ENCODE data around the gene TXK. TPM values are rescaled to one million over a fixed set of nuclear protein-coding genes. Genes with fewer than 3 reads are reported as not detected.

Gene TXK
- total RNA-seq, 1 donor from 2014 or later = 1.8 TPM

DNA sequence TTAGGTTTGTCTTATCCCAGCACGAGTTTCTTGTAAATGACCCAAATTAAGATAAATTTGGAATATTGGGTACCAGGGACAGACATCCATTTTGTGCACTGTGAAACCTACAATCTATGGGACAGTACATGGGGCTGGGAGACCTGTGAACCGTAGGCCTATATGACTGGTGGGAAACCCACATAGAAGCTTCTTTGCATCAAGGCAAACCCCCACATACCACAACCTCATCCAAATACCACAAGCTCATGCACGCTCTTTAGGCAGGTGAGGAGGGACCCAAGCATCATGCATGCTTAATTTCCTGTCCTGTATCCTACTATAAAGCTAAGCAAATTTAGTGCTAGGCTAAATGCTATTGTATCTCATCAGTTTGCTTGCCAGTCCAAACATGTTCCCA, 69.7 kb downstream of the TXK start:
- Mint-ChIP-seq H3K27ac (no peak overlapping the region), H3K4me1 (ENCODE audit: low read depth) (peaks cover 5% of the 10 kb centered on the region), H3K36me3 (ENCODE audit: low read depth) (no peaks in the 10 kb centered on the region), H3K9me3 (peaks cover 26% of the 10 kb centered on the region), H3K4me3 (ENCODE audit: low read depth) (no peak overlapping the region), H3K27me3 (ENCODE audit: low read depth) (peaks cover 11% of the 10 kb centered on the region)
- intact Hi-C loops (cut with micrococcal nuclease) = no loop called here
- DNase-seq (ENCODE audit: low spot score) = no peak

DNA sequence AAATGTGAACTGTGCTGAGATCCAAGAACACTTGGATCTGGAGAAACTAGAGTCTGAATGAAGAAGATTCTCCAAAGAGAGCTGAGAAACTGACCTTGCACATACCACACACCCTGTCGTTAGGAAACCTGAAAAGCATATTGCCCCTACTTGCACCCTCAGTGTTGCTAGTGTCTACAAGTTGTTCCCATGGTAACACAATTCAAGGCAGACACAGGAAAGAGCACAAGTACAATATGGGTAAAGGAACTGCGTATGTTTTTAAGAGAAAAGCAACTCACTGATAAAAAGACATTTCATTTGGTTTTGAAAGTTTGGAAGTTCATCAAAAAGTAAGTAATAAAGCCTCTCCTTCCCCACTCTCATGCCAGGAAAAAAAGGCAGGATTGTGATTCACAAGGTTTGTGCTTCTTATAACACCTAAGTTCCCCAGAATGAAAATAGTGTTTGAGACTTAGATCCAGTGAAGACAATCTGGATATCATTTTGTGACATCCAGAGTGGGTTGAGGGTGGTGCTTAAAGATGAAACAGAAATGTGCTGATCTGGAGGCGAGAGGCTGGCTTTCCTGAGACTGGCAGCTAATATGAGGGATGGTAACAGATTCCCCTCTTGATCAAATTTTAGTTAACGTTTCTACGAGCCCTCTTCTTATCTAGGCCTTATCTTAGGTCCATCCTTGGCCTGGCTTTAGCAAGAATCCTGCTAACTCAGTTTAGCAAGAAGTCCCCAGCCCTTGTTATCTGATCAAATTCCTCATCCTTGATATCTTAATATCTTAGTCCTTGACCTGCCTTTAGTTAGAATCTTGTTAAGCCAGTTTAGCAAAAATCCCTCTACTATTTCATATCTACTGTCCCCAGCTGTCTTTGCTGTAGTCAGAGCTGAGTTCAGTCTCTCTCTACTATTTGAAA, 75.2 kb downstream of the TXK start:
- Mint-ChIP-seq H3K27me3 (ENCODE audit: low read depth) (peaks cover 15% of the 10 kb centered on the region), H3K4me1 (ENCODE audit: low read depth) (no peaks in the 10 kb centered on the region)

DNA sequence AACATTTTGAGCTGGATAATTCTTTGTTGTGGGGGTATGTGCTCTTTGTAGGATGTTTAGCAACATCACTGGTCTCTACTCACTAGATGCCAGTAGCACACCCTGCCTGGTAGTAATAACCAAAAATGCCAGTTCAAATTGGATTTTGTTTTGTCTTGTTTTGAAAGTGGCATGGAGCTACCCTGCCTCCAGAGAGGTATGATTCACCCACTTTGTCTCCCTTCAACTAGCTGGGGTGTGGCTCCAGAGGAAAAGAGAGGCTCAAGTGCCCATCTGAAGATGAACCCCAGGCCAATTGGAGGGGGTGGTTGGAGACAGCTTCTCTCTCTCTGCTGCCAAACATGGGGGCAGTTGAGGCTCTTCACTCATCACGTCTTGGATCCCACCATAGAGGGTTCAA, 83.0 kb downstream of the TXK start:
- H3K9me3 Mint-ChIP-seq = no peaks in the 10 kb centered on the region
- H3K4me3 Mint-ChIP-seq (ENCODE audit: low read depth) = no peak overlapping the region
- no peaks in the 10 kb centered on the region for H3K36me3 Mint-ChIP-seq (ENCODE audit: low read depth)
- intact Hi-C loops (cut with micrococcal nuclease) = no loop called here
- peaks cover 18% of the 10 kb centered on the region for H3K4me1 Mint-ChIP-seq (ENCODE audit: low read depth)
- no peak for DNase-seq (ENCODE audit: low spot score)
- H3K27ac Mint-ChIP-seq = no peak overlapping the region
- H3K27me3 Mint-ChIP-seq (ENCODE audit: low read depth) = peaks cover 45% of the 10 kb centered on the region

More for the DNA sequence above, 75.2 kb downstream of the TXK start:
- intact Hi-C loops (cut with micrococcal nuclease) = no loop called here
- Mint-ChIP-seq H3K4me3 (ENCODE audit: low read depth) (no peak overlapping the region), H3K36me3 (ENCODE audit: low read depth) (no peaks in the 10 kb centered on the region), H3K27ac (no peak overlapping the region), H3K9me3 (peaks cover 34% of the 10 kb centered on the region)
- no peak for DNase-seq (ENCODE audit: low spot score)

DNA sequence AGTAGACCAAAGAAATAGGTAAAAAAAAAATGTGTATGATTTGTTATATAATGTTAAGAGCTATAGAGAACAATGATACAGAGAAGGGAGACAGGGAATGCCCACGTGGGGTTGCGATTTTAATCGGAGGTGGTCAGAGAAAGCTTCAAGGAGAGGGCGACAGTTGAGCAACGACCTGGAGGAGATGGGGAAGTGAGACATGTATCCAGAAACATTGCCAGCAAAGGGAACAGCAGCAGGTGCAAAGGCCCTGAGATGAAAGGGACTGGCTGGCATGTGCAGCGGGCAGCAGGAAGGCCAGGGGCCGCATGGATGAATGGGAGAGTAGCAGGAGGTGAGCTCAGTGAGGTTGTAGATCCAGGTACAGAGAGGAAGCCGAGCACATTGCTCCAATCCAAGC, 84.6 kb downstream of the TXK start:
- DNase-seq (ENCODE audit: low spot score) = no peak
- intact Hi-C loops (cut with micrococcal nuclease) = loop anchor here (5.0 kb wide), 1 partner anchor 113 kb away; no protein-coding TSS in a partner anchor
- Mint-ChIP-seq H3K27ac (no peak overlapping the region), H3K4me3 (ENCODE audit: low read depth) (no peak overlapping the region), H3K27me3 (ENCODE audit: low read depth) (peaks cover 54% of the 10 kb centered on the region), H3K36me3 (ENCODE audit: low read depth) (no peaks in the 10 kb centered on the region), H3K9me3 (no peaks in the 10 kb centered on the region), H3K4me1 (ENCODE audit: low read depth) (peaks cover 22% of the 10 kb centered on the region)

DNA sequence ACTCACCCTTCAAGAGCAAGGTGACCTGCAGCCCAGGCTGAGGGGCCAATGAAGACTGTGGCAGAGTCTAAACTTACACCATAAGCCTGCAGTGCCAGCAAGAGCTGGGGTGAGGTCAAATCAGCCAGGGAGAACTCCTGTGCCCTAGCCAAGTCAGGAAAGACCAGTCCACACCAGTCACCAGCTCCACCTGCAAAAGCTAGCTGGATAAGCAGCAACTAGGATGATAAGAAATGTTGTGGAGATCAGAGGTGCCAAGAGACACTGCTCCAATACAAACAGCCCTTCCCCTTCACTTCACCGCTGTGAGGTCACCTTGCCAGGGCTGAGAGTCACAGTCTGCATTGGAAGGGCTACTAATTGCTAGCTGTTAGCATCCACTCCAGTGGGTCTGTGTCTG, 86.2 kb downstream of the TXK start:
- intact Hi-C loops (cut with micrococcal nuclease) = loop anchor here (1.0 to 5.0 kb wide), 3 partner anchors 12 to 114 kb away; no protein-coding TSS in a partner anchor
- Mint-ChIP-seq H3K4me1 (ENCODE audit: low read depth) (peaks cover 29% of the 10 kb centered on the region), H3K36me3 (ENCODE audit: low read depth) (no peaks in the 10 kb centered on the region), H3K27me3 (ENCODE audit: low read depth) (peaks cover 67% of the 10 kb centered on the region), H3K27ac (no peak overlapping the region), H3K4me3 (ENCODE audit: low read depth) (no peak overlapping the region), H3K9me3 (no peaks in the 10 kb centered on the region)
- DNase-seq (ENCODE audit: low spot score) = no peak

DNA sequence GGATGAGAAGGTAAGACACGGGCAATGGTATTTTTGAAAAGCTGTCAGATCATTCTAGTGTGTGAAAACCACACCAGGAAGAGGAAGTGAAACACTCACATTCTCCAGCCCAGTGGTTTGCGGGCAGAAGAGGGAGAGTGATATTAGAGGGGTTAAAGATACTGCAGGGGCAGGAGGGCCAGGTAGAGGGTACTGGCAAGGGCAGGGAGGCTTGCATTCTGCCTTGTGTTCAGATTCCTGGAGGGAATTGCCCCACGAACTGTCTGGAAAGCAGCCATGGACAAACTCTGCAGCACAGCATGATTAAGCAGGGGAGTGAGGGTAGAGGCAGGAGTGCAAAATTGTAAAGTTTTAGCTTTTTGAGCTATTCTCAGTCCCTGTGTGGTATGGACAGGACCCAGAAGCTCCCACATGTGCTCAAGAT, 86.6 kb downstream of the TXK start:
- H3K27ac Mint-ChIP-seq = peak overlapping the region; percentile 3
- H3K4me1 Mint-ChIP-seq (ENCODE audit: low read depth) = peaks cover 32% of the 10 kb centered on the region
- intact Hi-C loops (cut with micrococcal nuclease) = loop anchor here (1.0 to 5.0 kb wide), 3 partner anchors 11 to 115 kb away; no protein-coding TSS in a partner anchor
- no peaks in the 10 kb centered on the region for H3K9me3 Mint-ChIP-seq
- peaks cover 72% of the 10 kb centered on the region for H3K27me3 Mint-ChIP-seq (ENCODE audit: low read depth)
- H3K36me3 Mint-ChIP-seq (ENCODE audit: low read depth) = no peaks in the 10 kb centered on the region
- peak overlapping the region; percentile 34 for H3K4me3 Mint-ChIP-seq (ENCODE audit: low read depth)
- peak; percentile 48 for DNase-seq (ENCODE audit: low spot score)

DNA sequence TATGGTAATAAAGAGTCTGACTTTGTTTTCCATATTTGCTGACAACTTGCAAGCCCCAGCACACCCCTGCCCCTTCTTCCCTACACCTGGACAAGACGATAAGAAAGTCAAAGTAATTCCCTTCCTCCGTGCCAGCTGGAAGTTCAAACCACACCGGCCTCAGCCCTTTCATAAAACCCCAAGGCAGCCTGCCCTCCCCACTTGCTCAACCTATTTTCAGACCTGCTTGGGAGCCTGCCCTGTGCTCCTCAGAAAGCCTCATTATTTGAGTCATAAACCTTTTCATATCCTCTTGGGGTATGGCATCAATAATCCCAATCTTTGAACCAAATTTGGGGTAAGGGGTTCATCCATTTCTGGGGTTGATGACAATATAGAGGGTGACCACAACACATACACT, 88.0 kb downstream of the TXK start:
- Mint-ChIP-seq H3K27ac (no peak overlapping the region), H3K27me3 (ENCODE audit: low read depth) (peaks cover 76% of the 10 kb centered on the region), H3K4me3 (ENCODE audit: low read depth) (no peak overlapping the region), H3K9me3 (no peaks in the 10 kb centered on the region), H3K4me1 (ENCODE audit: low read depth) (peaks cover 40% of the 10 kb centered on the region), H3K36me3 (ENCODE audit: low read depth) (no peaks in the 10 kb centered on the region)
- intact Hi-C loops (cut with micrococcal nuclease) = loop anchor here (2.0 to 5.0 kb wide), 2 partner anchors 57 to 116 kb away; no protein-coding TSS in a partner anchor
- DNase-seq (ENCODE audit: low spot score) = no peak

DNA sequence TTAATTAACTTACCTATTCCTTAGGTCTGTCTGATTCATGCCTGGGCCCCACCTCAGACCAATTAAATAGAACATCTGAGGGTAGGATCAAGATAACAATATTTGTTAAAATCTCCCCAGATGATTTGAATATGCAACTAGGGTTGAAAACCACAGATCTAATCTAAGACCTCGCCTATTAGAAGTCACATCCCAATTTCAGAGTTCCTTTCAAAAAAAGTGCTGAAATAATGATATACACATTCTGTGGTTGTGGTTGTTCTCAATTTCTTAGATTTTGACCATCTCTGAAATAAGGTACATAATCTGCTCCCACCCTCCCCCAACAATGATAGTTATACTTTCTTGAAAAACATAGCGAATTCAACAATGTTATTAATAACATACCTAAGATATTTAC, 89.8 kb downstream of the TXK start:
- H3K4me1 Mint-ChIP-seq (ENCODE audit: low read depth) = peaks cover 40% of the 10 kb centered on the region

DNA sequence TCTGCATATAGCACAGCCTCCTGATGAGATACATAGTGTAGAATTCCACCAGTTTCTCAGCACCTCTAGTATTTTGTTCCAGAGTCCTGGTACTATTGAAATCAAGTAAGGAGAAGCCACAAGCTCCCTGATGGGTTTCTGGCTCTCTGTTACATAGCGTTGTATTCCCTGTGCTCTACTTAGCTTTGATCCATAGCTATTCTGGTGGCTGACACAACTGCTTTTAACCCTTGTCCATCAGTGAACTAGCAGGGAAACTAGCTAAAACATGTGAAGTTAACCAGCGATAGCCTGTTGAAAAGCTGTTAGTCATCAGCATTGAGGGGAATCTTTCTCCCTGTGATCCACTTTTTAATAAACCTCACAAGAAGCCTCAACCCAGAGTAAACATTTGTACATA, 90.5 kb downstream of the TXK start:
- Mint-ChIP-seq H3K27me3 (ENCODE audit: low read depth) (peaks cover 65% of the 10 kb centered on the region), H3K27ac (no peak overlapping the region), H3K9me3 (no peaks in the 10 kb centered on the region), H3K36me3 (ENCODE audit: low read depth) (no peaks in the 10 kb centered on the region), H3K4me3 (ENCODE audit: low read depth) (no peak overlapping the region), H3K4me1 (ENCODE audit: low read depth) (peaks cover 40% of the 10 kb centered on the region)
- DNase-seq (ENCODE audit: low spot score) = no peak
- intact Hi-C loops (cut with micrococcal nuclease) = no loop called here

More for the DNA sequence above, 89.8 kb downstream of the TXK start:
- no peak overlapping the region for H3K4me3 Mint-ChIP-seq (ENCODE audit: low read depth)
- H3K27me3 Mint-ChIP-seq (ENCODE audit: low read depth) = peaks cover 67% of the 10 kb centered on the region
- no peak for DNase-seq (ENCODE audit: low spot score)
- H3K27ac Mint-ChIP-seq = no peak overlapping the region
- intact Hi-C loops (cut with micrococcal nuclease) = no loop called here
- H3K36me3 Mint-ChIP-seq (ENCODE audit: low read depth) = no peaks in the 10 kb centered on the region
- H3K9me3 Mint-ChIP-seq = no peaks in the 10 kb centered on the region

DNA sequence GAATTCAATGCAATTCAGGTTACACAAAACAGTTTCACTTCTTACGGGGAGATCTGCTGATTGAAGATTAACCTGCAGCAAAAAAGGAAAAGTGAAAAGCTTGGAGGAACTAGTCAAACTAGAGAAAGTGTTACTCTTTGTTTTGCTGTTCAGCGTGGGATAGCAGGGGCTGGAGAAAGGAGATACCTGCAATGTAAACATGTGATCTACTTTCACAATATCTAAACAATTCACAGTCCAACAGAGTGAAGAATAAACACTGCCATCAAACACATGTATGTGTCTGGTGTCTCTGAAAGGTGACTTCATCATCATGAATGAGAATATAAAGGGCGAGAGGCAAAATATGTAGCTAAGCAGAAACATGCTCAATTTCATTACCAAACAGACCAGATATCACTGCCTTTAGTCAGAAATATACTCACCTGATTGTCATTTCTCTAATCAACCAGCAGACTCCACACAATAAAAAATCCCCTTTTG, 91.0 kb downstream of the TXK start:
- no peaks in the 10 kb centered on the region for H3K9me3 Mint-ChIP-seq
- peaks cover 40% of the 10 kb centered on the region for H3K4me1 Mint-ChIP-seq (ENCODE audit: low read depth)
- peaks cover 60% of the 10 kb centered on the region for H3K27me3 Mint-ChIP-seq (ENCODE audit: low read depth)
- no peaks in the 10 kb centered on the region for H3K36me3 Mint-ChIP-seq (ENCODE audit: low read depth)
- no peak overlapping the region for H3K4me3 Mint-ChIP-seq (ENCODE audit: low read depth)
- no peak for DNase-seq (ENCODE audit: low spot score)
- intact Hi-C loops (cut with micrococcal nuclease) = no loop called here
- no peak overlapping the region for H3K27ac Mint-ChIP-seq

DNA sequence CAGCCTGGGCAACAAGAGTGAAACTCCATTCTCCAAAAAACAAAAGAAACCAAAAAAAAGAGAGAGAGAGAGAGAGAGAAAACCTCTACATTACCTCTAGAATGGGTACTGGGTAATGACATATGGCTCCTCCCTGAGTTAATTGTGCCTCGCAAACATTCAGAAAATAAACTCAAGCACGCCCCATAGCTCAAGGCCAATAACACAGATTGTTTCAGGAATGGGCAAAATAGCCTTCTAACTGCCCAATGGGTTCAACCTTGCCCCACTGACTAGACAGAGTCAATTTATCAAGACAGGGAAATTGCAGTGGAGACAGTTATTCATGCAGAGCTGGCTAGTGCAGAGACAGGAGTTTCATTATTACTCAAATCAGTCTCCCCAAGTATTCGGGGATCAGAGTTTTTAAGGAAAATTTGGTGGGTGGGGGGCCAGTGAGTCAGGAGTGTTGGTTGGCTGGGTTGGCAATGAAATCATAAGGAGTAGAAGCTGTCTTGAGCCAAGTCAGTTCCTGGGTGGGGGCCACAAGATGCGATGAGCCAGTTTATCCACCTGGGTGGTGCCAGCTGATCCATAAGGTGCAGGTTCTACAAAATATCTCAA, 92.4 kb downstream of the TXK start:
- Mint-ChIP-seq H3K9me3 (no peaks in the 10 kb centered on the region), H3K27me3 (ENCODE audit: low read depth) (peaks cover 50% of the 10 kb centered on the region), H3K4me1 (ENCODE audit: low read depth) (peaks cover 28% of the 10 kb centered on the region), H3K27ac (no peak overlapping the region), H3K4me3 (ENCODE audit: low read depth) (no peak overlapping the region), H3K36me3 (ENCODE audit: low read depth) (no peaks in the 10 kb centered on the region)
- intact Hi-C loops (cut with micrococcal nuclease) = no loop called here
- no peak for DNase-seq (ENCODE audit: low spot score)

DNA sequence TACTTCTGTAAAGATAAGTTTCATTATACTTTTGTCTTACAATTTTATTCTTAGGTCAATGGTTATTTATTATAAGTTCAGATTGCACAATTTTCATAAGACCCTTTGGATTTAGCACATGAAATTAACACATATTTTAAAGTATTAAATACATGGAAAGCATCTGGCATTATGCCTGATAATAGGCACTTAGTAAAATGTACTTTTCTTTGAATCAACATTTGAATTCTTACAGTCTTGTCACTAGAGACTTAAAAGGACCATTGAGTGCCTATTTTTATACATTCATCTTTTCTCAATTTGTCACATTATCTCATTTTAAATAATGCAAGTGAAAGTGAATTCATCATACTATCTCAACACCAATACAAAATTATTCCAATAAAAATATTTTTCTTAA, 94.5 kb downstream of the TXK start:
- Mint-ChIP-seq H3K36me3 (ENCODE audit: low read depth) (no peaks in the 10 kb centered on the region), H3K27me3 (ENCODE audit: low read depth) (peaks cover 44% of the 10 kb centered on the region), H3K9me3 (no peaks in the 10 kb centered on the region), H3K27ac (no peak overlapping the region), H3K4me1 (ENCODE audit: low read depth) (peaks cover 34% of the 10 kb centered on the region), H3K4me3 (ENCODE audit: low read depth) (no peak overlapping the region)
- intact Hi-C loops (cut with micrococcal nuclease) = loop anchor here (5.0 kb wide), 1 partner anchor 202 kb away; the partner anchor contains the start of gene CORIN
- DNase-seq (ENCODE audit: low spot score) = no peak

DNA sequence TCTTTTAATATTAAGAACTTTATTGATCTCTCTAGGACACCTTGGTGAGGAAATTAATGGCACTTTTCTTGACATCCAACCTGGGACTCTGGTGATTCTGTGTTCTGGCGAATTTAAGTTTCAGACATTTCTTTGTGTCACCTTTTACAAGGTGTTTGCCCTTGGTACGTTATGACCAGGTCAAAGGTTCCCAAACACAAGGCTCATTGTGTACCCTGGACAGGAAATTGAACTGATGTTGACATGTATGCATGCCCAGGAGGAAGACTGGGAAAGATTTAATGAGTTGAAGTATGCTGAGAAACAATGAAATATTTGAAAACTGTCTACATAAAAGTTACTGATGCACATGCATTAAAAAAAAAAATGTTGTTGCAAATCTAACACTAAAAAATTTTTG, 95.4 kb downstream of the TXK start:
- Mint-ChIP-seq H3K27me3 (ENCODE audit: low read depth) (peaks cover 38% of the 10 kb centered on the region), H3K27ac (no peak overlapping the region), H3K4me3 (ENCODE audit: low read depth) (no peak overlapping the region), H3K9me3 (no peaks in the 10 kb centered on the region), H3K36me3 (ENCODE audit: low read depth) (no peaks in the 10 kb centered on the region), H3K4me1 (ENCODE audit: low read depth) (peaks cover 31% of the 10 kb centered on the region)
- intact Hi-C loops (cut with micrococcal nuclease) = loop anchor here (5.0 kb wide), 1 partner anchor 201 kb away; the partner anchor contains the start of gene CORIN
- DNase-seq (ENCODE audit: low spot score) = no peak
